GM18951 (cell line): ENCODE measurements around the gene CLDN2.

Experiments used
- POLR2A ChIP-seq: IDR thresholded peaks from 4 replicates; pipeline ENCODE4 v1.6.1; 2011; ENCODE audit warnings: mild to moderate bottlenecking; ENCODE audit not compliant: insufficient read length, insufficient read depth; ENCODE audit errors: extremely low read depth
- in situ Hi-C: fragments of 300-500 bp; cut with MboI; formaldehyde crosslinking; loops from one replicate; pipeline ENCODE4 v1.12.0; 2022; ENCODE audit warnings: low sequenced_read_pairs, mixed read lengths, inconsistent platforms; ENCODE audit not compliant: unreplicated experiment

CLDN2 gene

GRCh38 chrX:106903291-106903824 is 16.8 kb upstream of the CLDN2 start, which contains the start of gene RIPPLY1:
TSS of gene RIPPLY1 (minus strand) at chrX:106903341. CDS start at chrX:106903287, 54 bp downstream.
- in situ Hi-C loops: no loop called here
- TF ChIP-seq POLR2A: no peak

GRCh38 chrX:106903856-106904528 is 16.2 kb upstream of the CLDN2 start:
- no peak for TF ChIP-seq POLR2A
- in situ Hi-C loops: no loop called here

GRCh38 chrX:106905064-106905708 is 15.0 kb upstream of the CLDN2 start:
- in situ Hi-C loops: no loop called here
- TF ChIP-seq POLR2A: no peak

- in situ Hi-C loops: no loop called here
- TF ChIP-seq POLR2A: no peak
Measured at GRCh38 chrX:106906361-106906760, 13.8 kb upstream of the CLDN2 start.

- TF ChIP-seq POLR2A: no peak
- in situ Hi-C loops: no loop called here
Measured at GRCh38 chrX:106912864-106913263, 7.3 kb upstream of the CLDN2 start.

- in situ Hi-C loops: no loop called here
- TF ChIP-seq POLR2A: no peak
Measured at GRCh38 chrX:106917830-106918500, 2.2 kb upstream of the CLDN2 start.

GRCh38 chrX:106921637-106922036 is 1.4 kb downstream of the CLDN2 start:
- no peak for TF ChIP-seq POLR2A
- in situ Hi-C loops: no loop called here

- TF ChIP-seq POLR2A: no peak
- in situ Hi-C loops: no loop called here
Measured at GRCh38 chrX:106927023-106927422, 6.8 kb downstream of the CLDN2 start.

GRCh38 chrX:106927700-106928099 is 7.5 kb downstream of the CLDN2 start:
- TF ChIP-seq POLR2A: no peak
- in situ Hi-C loops: no loop called here

GRCh38 chrX:106928227-106928626 is 8.0 kb downstream of the CLDN2 start:
- in situ Hi-C loops: no loop called here
- no peak for TF ChIP-seq POLR2A

GRCh38 chrX:106931831-106932491 is 11.8 kb downstream of the CLDN2 start:
- in situ Hi-C loops: no loop called here
- no peak for TF ChIP-seq POLR2A

- TF ChIP-seq POLR2A: no peak
- in situ Hi-C loops: no loop called here
Measured at GRCh38 chrX:106932492-106932923, 12.3 kb downstream of the CLDN2 start.

GRCh38 chrX:106932960-106933537 is 12.8 kb downstream of the CLDN2 start:
- TF ChIP-seq POLR2A: no peak
- in situ Hi-C loops: no loop called here
